WTC11 (cell line): Measurements from ENCODE around the gene ZSCAN16.

Source experiments
- CTCF ChIP-seq: fragments of 200-600 bp; IDR thresholded peaks from 2 replicates; pipeline ENCODE4 v1.8.0; 2022; ENCODE audit warnings: antibody characterized with exemption
- HMGXB4 ChIP-seq: sonication (generic); formaldehyde crosslinking; IDR thresholded peaks from 2 replicates; pipeline ENCODE4 v1.8.1; 2023; ENCODE audit warnings: mild to moderate bottlenecking, moderate library complexity, missing genetic modification reagents
- MAX ChIP-seq: sonication (generic); formaldehyde crosslinking; IDR thresholded peaks from 2 replicates; pipeline ENCODE4 v1.8.0; 2022; ENCODE audit warnings: mild to moderate bottlenecking, missing genetic modification reagents
- RELA ChIP-seq: sonication (generic); formaldehyde crosslinking; IDR thresholded peaks from 2 replicates; pipeline ENCODE4 v1.8.1; 2022; ENCODE audit warnings: missing genetic modification reagents, mild to moderate bottlenecking, borderline replicate concordance
- RORB ChIP-seq: fragments of 250-450 bp; sonication (Bioruptor Pico); IDR thresholded peaks from 2 replicates; pipeline ENCODE4 v1.9.0; 2021; ENCODE audit warnings: mild to moderate bottlenecking
- TEAD4 ChIP-seq: sonication (generic); formaldehyde crosslinking; IDR thresholded peaks from 2 replicates; pipeline ENCODE4 v1.8.0; 2022; ENCODE audit warnings: mild to moderate bottlenecking, missing genetic modification reagents
- USF2 ChIP-seq: sonication (generic); formaldehyde crosslinking; IDR thresholded peaks from 2 replicates; pipeline ENCODE4 v1.8.1; 2023; ENCODE audit warnings: mild to moderate bottlenecking, missing genetic modification reagents, moderate library complexity
- ZBTB21 ChIP-seq: sonication (generic); formaldehyde crosslinking; IDR thresholded peaks from 2 replicates; pipeline ENCODE4 v1.8.1; 2023; ENCODE audit warnings: mild to moderate bottlenecking, missing genetic modification reagents, borderline replicate concordance

- TF ChIP-seq MAX (no peak), CTCF (no peak), USF2 (CRISPR knock-in tag) (no peak), TEAD4 (CRISPR knock-in tag) (no peak), ZBTB21 (no peak), RELA (CRISPR knock-in tag) (no peak), RORB (CRISPR knock-in tag) (no peak), HMGXB4 (CRISPR knock-in tag) (no peak)
These were observed 43.0 kb upstream of the ZSCAN16 start for GRCh38 chr6:28081486-28081751.
